Upper lobe of right lung (tissue), 1 donor: Measurements from ENCODE around the gene ANKEF1. TPM values are rescaled to one million over a fixed set of nuclear protein-coding genes. Genes with fewer than 3 reads are reported as not detected.

Experiments used
- ATAC-seq: fragments of 200-7000 bp; cut with Tn5 transposase; one replicate; pipeline ENCODE4 v1.9.1; 2020; ENCODE audit warnings: mild to moderate bottlenecking, moderate library complexity
- DNase-seq: peaks from one replicate; pipeline ENCODE4 v3.0.0-alpha.2; 2020
- H3K27ac ChIP-seq: fragments of 200-600 bp; one replicate; pipeline ENCODE4 v1.8.0; 2022
- H3K27me3 ChIP-seq: fragments of 200-600 bp; one replicate; pipeline ENCODE4 v1.8.0; 2022; ENCODE audit warnings: mild to moderate bottlenecking
- H3K36me3 ChIP-seq: fragments of 200-600 bp; one replicate; pipeline ENCODE4 v1.8.0; 2022
- H3K4me1 ChIP-seq: fragments of 200-600 bp; one replicate; pipeline ENCODE4 v1.8.0; 2022
- H3K4me3 ChIP-seq: fragments of 200-600 bp; one replicate; pipeline ENCODE4 v1.8.0; 2022; ENCODE audit warnings: mild to moderate bottlenecking
- H3K9me3 ChIP-seq: fragments of 200-600 bp; one replicate; pipeline ENCODE4 v1.8.0; 2022
- intact Hi-C: fragments of 100-400 bp; cut with DNase I; formaldehyde crosslinking; loops from one replicate; pipeline ENCODE4 v1.11.0; 2022
- total RNA-seq: library from RNA; stranded (reverse); fragmentation: NEBNext Ultra II Directional; extraction: Animal tissue kit (Norgen Biotek cat#: 25700); gene quantifications from one replicate; pipeline ENCODE4 v1.2.1, GENCODE V29; 2021
- TF ChIP-seq, protein P1 (sequence below): fragments of 200-600 bp; IDR thresholded peaks from one replicate; pipeline ENCODE4 v1.8.0; 2022; ENCODE audit warnings: antibody characterized with exemption
- donor health status: DM: no; HTN: yes; CAD: no; lungs with severe emphysema.

ANKEF1 gene
- total RNA-seq, 1 donor from 2014 or later: 4.0 TPM

DNA sequence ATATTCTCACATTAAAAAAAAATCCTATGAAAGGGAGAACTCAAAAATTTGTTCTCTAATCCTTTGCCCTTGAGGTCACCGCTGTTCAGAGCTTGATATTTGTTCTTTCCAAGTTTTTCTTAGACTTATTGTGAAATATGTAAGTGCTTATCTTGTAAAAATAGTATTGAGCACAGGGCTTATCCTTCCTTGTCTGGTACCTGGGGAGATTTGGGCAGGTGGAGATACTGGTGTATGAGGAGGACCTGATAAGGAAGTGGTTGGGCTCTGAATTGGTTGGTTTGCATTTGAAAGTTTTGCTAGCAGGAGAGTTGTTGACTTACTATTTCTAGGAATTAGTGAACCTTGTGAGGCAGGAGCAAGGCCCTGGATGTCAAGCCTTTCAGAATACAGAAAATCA is 28.9 kb upstream of the ANKEF1 start:
- Histone ChIP-seq H3K27ac (no peak overlapping the region), H3K4me1 (no peaks in the 10 kb centered on the region), H3K9me3 (no peaks in the 10 kb centered on the region), H3K27me3 (no peaks in the 10 kb centered on the region), H3K36me3 (no peaks in the 10 kb centered on the region), H3K4me3 (no peak overlapping the region)
- intact Hi-C loops: no loop called here
- DNase-seq (no peak), ATAC-seq (peak; percentile 46)
- TF ChIP-seq, protein P1, sequence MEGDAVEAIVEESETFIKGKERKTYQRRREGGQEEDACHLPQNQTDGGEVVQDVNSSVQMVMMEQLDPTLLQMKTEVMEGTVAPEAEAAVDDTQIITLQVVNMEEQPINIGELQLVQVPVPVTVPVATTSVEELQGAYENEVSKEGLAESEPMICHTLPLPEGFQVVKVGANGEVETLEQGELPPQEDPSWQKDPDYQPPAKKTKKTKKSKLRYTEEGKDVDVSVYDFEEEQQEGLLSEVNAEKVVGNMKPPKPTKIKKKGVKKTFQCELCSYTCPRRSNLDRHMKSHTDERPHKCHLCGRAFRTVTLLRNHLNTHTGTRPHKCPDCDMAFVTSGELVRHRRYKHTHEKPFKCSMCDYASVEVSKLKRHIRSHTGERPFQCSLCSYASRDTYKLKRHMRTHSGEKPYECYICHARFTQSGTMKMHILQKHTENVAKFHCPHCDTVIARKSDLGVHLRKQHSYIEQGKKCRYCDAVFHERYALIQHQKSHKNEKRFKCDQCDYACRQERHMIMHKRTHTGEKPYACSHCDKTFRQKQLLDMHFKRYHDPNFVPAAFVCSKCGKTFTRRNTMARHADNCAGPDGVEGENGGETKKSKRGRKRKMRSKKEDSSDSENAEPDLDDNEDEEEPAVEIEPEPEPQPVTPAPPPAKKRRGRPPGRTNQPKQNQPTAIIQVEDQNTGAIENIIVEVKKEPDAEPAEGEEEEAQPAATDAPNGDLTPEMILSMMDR: no peak

DNA sequence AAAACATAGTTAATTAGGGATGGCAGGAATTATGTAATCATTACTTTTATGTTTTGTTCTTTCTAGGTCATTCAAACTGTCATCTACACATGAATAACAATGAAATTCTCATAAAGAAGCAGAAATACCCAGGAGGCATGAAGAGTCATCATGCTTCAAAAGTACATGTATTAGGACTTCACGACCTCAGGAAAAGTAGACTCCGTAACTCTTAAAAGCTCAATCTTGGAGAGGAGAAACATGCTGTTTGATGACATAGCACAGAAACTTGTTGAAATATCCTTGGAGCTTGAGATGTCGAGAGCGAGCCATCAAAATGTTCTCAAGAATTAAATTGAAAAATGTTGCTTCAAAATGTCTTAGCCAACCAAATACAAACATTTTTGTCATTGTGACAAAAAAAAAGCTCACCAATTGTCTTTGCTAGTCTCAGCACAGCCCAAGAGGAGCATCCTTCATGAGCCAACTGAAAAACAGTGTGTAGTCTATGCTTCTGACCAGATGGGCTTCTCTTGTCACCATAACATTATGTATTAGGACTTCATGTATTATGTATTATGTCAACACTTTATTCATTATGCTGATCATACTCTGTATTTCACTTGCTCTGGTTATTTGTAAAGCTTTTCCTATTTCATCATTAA is 28.2 kb upstream of the ANKEF1 start:
- DNase-seq: no peak
- no peaks in the 10 kb centered on the region for H3K9me3 ChIP-seq
- ATAC-seq: no peak
- no peak overlapping the region for H3K27ac ChIP-seq
- TF ChIP-seq, protein P1: no peak
- H3K36me3 ChIP-seq: no peaks in the 10 kb centered on the region
- no peak overlapping the region for H3K4me3 ChIP-seq
- H3K27me3 ChIP-seq: no peaks in the 10 kb centered on the region
- intact Hi-C loops: no loop called here
- H3K4me1 ChIP-seq: no peaks in the 10 kb centered on the region

DNA sequence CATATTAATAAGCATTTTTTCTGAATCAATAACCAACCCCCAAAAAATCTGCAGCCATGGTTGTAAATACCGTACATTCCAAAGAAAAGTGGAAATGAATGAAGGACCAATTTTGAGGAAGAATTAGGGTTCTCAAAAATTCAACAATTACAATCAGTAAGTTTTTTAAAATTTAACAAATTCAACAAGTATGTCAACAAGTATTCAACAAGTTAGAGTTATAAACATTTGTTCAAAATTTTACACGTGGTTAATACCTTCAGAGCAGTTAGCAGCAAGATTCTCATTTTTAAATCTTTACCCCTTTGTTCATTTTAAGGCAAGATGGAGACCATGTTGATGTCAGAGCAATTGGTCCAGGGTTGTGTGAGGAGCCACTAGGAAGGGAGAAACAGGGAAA is 27.6 kb upstream of the ANKEF1 start:
- TF ChIP-seq, protein P1: no peak
- Histone ChIP-seq H3K27me3 (no peaks in the 10 kb centered on the region), H3K9me3 (no peaks in the 10 kb centered on the region), H3K36me3 (no peaks in the 10 kb centered on the region), H3K27ac (no peak overlapping the region), H3K4me3 (no peak overlapping the region), H3K4me1 (no peaks in the 10 kb centered on the region)
- ATAC-seq (no peak), DNase-seq (no peak)
- intact Hi-C loops: no loop called here

DNA sequence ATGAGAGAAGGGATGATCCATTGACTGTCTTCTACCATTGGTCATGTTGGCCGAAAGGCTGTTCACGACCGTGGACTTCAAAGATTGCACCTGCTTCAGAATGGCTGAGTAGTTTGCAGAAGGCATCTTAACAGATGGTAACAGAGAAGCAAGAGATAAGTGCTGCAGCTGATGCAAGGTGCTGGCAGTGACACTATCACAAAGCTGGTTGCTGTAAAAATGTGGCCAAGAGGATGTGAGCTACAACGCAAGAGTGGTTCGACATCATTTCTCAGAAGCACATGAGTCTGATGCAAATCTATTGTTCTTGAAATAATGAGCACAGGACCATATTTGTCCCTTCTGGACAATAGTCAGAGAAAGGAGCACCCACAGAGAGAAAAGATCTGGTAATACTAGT is 27.0 kb upstream of the ANKEF1 start:
- Histone ChIP-seq H3K27ac (no peak overlapping the region), H3K9me3 (no peaks in the 10 kb centered on the region), H3K27me3 (no peaks in the 10 kb centered on the region), H3K36me3 (no peaks in the 10 kb centered on the region), H3K4me3 (no peak overlapping the region), H3K4me1 (no peaks in the 10 kb centered on the region)
- TF ChIP-seq, protein P1: no peak
- intact Hi-C loops: no loop called here
- ATAC-seq (no peak), DNase-seq (no peak)

DNA sequence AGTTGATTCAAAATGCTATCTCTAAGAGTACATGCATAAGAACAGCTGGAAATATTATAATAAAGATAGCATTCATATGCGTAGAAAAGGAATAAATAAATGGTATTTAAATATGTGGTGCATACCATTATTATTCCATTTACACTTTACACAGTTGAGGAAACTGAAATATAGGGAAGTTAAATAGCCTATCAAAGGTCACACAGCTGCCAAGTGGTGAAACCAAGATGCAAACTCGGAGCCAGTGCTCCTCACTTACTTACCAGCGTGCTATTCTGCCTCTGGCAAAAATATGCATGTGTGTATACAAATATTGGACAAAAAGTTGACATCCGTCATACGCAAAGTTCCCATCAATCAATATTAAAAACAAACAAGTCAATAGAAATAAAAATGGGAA is 22.3 kb upstream of the ANKEF1 start:
- TF ChIP-seq, protein P1: no peak
- no peak overlapping the region for H3K27ac ChIP-seq
- no peaks in the 10 kb centered on the region for H3K36me3 ChIP-seq
- DNase-seq (no peak), ATAC-seq (peak; percentile 61)
- H3K27me3 ChIP-seq: no peaks in the 10 kb centered on the region
- H3K4me1 ChIP-seq: no peaks in the 10 kb centered on the region
- intact Hi-C loops: no loop called here
- no peaks in the 10 kb centered on the region for H3K9me3 ChIP-seq
- H3K4me3 ChIP-seq: no peak overlapping the region

DNA sequence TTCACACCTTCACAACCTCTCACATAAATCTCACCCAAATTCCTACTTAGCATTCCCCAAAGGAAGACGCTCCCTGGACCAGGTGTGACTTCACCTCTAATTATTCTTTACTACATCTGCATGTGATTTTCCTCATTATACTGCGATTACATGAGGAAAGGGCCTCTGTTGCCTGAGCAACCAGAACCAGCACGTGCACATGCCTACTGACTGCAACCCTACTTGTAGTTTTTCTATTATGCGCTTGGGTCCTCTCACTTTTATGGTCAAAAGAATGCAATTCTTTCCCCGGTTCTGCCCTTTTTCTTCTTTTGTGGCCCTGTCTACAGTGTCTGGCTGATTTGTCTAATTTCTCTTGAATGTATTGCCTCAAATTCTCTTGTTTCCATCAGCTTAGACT is 20.4 kb upstream of the ANKEF1 start:
- Histone ChIP-seq H3K4me3 (no peak overlapping the region), H3K9me3 (no peaks in the 10 kb centered on the region), H3K4me1 (no peaks in the 10 kb centered on the region), H3K27ac (no peak overlapping the region), H3K36me3 (no peaks in the 10 kb centered on the region), H3K27me3 (no peaks in the 10 kb centered on the region)
- intact Hi-C loops: no loop called here
- TF ChIP-seq, protein P1: no peak
- DNase-seq: no peak
- no peak for ATAC-seq
